SH-SY5Y (cell line): ENCODE data around the gene TOM1L1.

Experiments used
- GATA2 ChIP-seq: IDR thresholded peaks from 2 replicates; pipeline ENCODE4 v1.6.1; 2011; ENCODE audit warnings: mild to moderate bottlenecking, low read depth, low read length
- GATA3 ChIP-seq: IDR thresholded peaks from 2 replicates; pipeline ENCODE4 v1.6.1; 2011; ENCODE audit warnings: low read depth, mild to moderate bottlenecking, low read length, moderate library complexity

DNA sequence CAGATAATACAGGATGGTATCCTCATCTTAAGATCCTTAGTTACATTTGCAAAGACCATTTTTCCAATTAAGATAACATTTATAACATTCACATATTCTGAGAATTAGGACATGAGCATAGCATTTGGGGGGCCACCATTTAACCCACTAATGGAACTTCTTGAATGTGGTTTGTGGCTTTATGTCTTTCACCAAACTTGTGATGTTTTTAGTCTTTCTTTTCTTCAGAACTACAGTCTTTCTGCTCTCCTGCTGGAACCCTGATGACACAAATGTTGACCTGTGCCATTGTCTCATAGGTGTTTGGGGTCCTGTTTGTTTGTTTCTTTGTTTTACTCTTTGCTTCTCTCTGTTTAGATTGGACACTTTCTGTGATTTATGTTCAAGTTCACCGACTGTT, 44.6 kb downstream of the TOM1L1 start:
- TF ChIP-seq GATA3: no peak
- no peak for TF ChIP-seq GATA2
